GM21717 (cell line): ENCODE results near the gene MTCH1.

Experiments used
- ATAC-seq: cut with Tn5 transposase; IDR thresholded peaks from one replicate; pipeline ENCODE4 v1.9.1; 2021; ENCODE audit warnings: mild to moderate bottlenecking, moderate library complexity; ENCODE audit not compliant: unreplicated experiment

The MTCH1 gene

GRCh38 chr6:36973190-36973589 is 12.8 kb downstream of the MTCH1 start:
- ATAC-seq, result no peak

GRCh38 chr6:36971921-36972673 is 13.9 kb downstream of the MTCH1 start:
- ATAC-seq, result no peak

GRCh38 chr6:36970892-36971842 is 14.8 kb downstream of the MTCH1 start:
- no peak for ATAC-seq

- ATAC-seq, result no peak
Observed at GRCh38 chr6:36969988-36970891, 15.8 kb downstream of the MTCH1 start.

GRCh38 chr6:36969240-36969691 is 16.7 kb downstream of the MTCH1 start:
- ATAC-seq, result no peak

GRCh38 chr6:36968266-36968977 is 17.6 kb downstream of the MTCH1 start:
- no peak for ATAC-seq

- no peak for ATAC-seq
Observed at GRCh38 chr6:36967757-36968156, 18.2 kb downstream of the MTCH1 start.

- ATAC-seq, result no peak
Observed at GRCh38 chr6:36967301-36967700, 18.7 kb downstream of the MTCH1 start.

GRCh38 chr6:36964908-36965307 is 21.1 kb downstream of the MTCH1 start:
- no peak for ATAC-seq

- ATAC-seq, result no peak
Observed at GRCh38 chr6:36964349-36964748, 21.6 kb downstream of the MTCH1 start.

GRCh38 chr6:36963451-36964290 is 22.3 kb downstream of the MTCH1 start:
- no peak for ATAC-seq

- no peak for ATAC-seq
Observed at GRCh38 chr6:36962874-36963273, 23.1 kb downstream of the MTCH1 start.

GRCh38 chr6:36961441-36962435 is 24.3 kb downstream of the MTCH1 start:
- ATAC-seq, result no peak

GRCh38 chr6:36959555-36960250 is 26.3 kb downstream of the MTCH1 start:
- ATAC-seq, result no peak

- ATAC-seq, result no peak
Observed at GRCh38 chr6:36958775-36959554, 27.0 kb downstream of the MTCH1 start.

- no peak for ATAC-seq
Observed at GRCh38 chr6:36957773-36958271, 28.2 kb downstream of the MTCH1 start.

GRCh38 chr6:36956446-36956820 is 29.6 kb downstream of the MTCH1 start:
- no peak for ATAC-seq
